OCI-LY7 (cell line): Measurements from ENCODE around the gene C11orf54. TPM values are rescaled to one million over a fixed set of nuclear protein-coding genes. Genes with fewer than 3 reads are reported as not detected.

Experiments
- BruUV-seq: library from RNA; stranded (reverse); fragments of 400-500 nt; replicated peaks from 2 replicates; lab custom pipeline; 2021; lab: Mats Ljungman, UMichigan
- CTCF ChIA-PET: fragments of 300-600 bp; sonication (Branson Sonifier 250); formaldehyde crosslinking; loops from one replicate; lab custom pipeline; 2022; ENCODE audit warnings: antibody characterized with exemption; ENCODE audit not compliant: unreplicated experiment; lab: Charles Lee
- POLR2A ChIA-PET: fragments of 300-600 bp; sonication (Branson Sonifier 250); formaldehyde crosslinking; loops from one replicate; lab custom pipeline; 2022; ENCODE audit warnings: antibody characterized with exemption; lab: Charles Lee
- DNase-seq: peaks from one replicate; pipeline ENCODE4 v3.0.0-alpha.2; 2015; ENCODE audit warnings: low spot score
- H2AFZ ChIP-seq: fragments of 200-600 bp; sonication (generic), shearing (Covaris generic); 2 replicates; pipeline ENCODE4 v1.6.1; 2014; ENCODE audit warnings: mild to moderate bottlenecking, antibody characterized with exemption, low read length, moderate library complexity
- H3K27ac ChIP-seq: fragments of 200-600 bp; sonication (generic); 2 replicates; pipeline ENCODE4 v1.5.1; 2014; ENCODE audit warnings: mixed run types, low read depth, mild to moderate bottlenecking, moderate library complexity, low read length, inconsistent platforms; ENCODE audit not compliant: poor library complexity, severe bottlenecking
- H3K36me3 ChIP-seq: fragments of 200-600 bp; sonication (generic); 2 replicates; pipeline ENCODE4 v1.6.1; 2014; ENCODE audit warnings: mild to moderate bottlenecking, antibody characterized with exemption, low read length, moderate library complexity, mixed read lengths; ENCODE audit not compliant: insufficient read depth
- H3K4me1 ChIP-seq: fragments of 200-600 bp; sonication (generic); 2 replicates; pipeline ENCODE4 v1.5.1; 2014; ENCODE audit warnings: mild to moderate bottlenecking, low read length; ENCODE audit not compliant: insufficient read depth, poor library complexity, severe bottlenecking
- H3K4me2 ChIP-seq: fragments of 200-600 bp; sonication (generic); 2 replicates; pipeline ENCODE4 v1.6.1; 2014; ENCODE audit warnings: mild to moderate bottlenecking, low read length
- H3K4me3 ChIP-seq: fragments of 200-600 bp; sonication (generic); 2 replicates; pipeline ENCODE4 v1.5.1; 2014; ENCODE audit warnings: mild to moderate bottlenecking, low read depth, low read length; ENCODE audit not compliant: poor library complexity, severe bottlenecking
- H3K79me2 ChIP-seq: fragments of 200-600 bp; sonication (generic); 2 replicates; pipeline ENCODE4 v1.6.1; 2016; ENCODE audit warnings: low read depth, mild to moderate bottlenecking, low read length, moderate library complexity, mixed read lengths; ENCODE audit not compliant: insufficient read depth
- H3K9me2 ChIP-seq: fragments of 200-600 bp; sonication (generic); 2 replicates; pipeline ENCODE4 v1.6.1; 2016; ENCODE audit warnings: mild to moderate bottlenecking, low read length, mixed read lengths; ENCODE audit not compliant: insufficient read depth
- H3K9me3 ChIP-seq: fragments of 200-600 bp; sonication (generic); 2 replicates; pipeline ENCODE4 v1.6.1; 2014; ENCODE audit warnings: mild to moderate bottlenecking, mixed run types, low read length, mixed read lengths
- H4K20me1 ChIP-seq: fragments of 200-600 bp; sonication (generic); 2 replicates; pipeline ENCODE4 v1.6.1; 2014; ENCODE audit warnings: mild to moderate bottlenecking, antibody characterized with exemption, low read length, moderate library complexity, mixed read lengths; ENCODE audit not compliant: insufficient read depth
- CTCF ChIP-seq: fragments of 200-600 bp; sonication (generic); conservative IDR thresholded peaks from 2 replicates; pipeline ENCODE4 v1.5.1; 2014; ENCODE audit warnings: mild to moderate bottlenecking, antibody characterized with exemption, low read length, moderate library complexity, mixed read lengths
- EZH2phosphoT487 ChIP-seq: fragments of 200-600 bp; sonication (generic); IDR thresholded peaks from 2 replicates; pipeline ENCODE4 v1.6.1; 2018; ENCODE audit warnings: low read depth, borderline replicate concordance, mild to moderate bottlenecking, mixed run types, antibody characterized with exemption, low read length, moderate library complexity, mixed read lengths
- intact Hi-C: fragments of 100-400 bp; cut with micrococcal nuclease; formaldehyde crosslinking; loops from one replicate; pipeline ENCODE4 v1.10.0; 2022; ENCODE audit not compliant: unreplicated experiment
- total RNA-seq, 2 experiments: library from RNA; depleted of rRNA in 1 of 2; stranded (reverse); fragments of >200 nt in 1 of 2; shearing (Covaris generic) in 1 of 2; gene quantifications; 2 replicates each; pipeline ENCODE4 v1.2.3, GENCODE V29; 2014 to 2022

C11orf54 gene
- total RNA-seq, 2 experiments from 2014 or later = 29.5 to 35.5 TPM

- CTCF ChIA-PET = no interaction called here
- no peak overlapping the region for H3K4me3 ChIP-seq
- no peak for DNase-seq
These were observed 46.9 kb upstream of the C11orf54 start for GRCh38 chr11:93694557-93694956.

GRCh38 chr11:93697611-93698010, 43.9 kb upstream of the C11orf54 start:
- no peaks in the 10 kb centered on the region for H3K9me2 ChIP-seq
- H3K79me2 ChIP-seq = no peaks in the 10 kb centered on the region
- H3K4me3 ChIP-seq = no peak overlapping the region
- H3K4me2 ChIP-seq = no peak overlapping the region
- H3K36me3 ChIP-seq = peaks cover 97% of the 10 kb centered on the region
- DNase-seq = no peak
- H3K27ac ChIP-seq = no peak overlapping the region
- intact Hi-C loops = no loop called here
- no TSS peak for BruUV-seq
- no peak overlapping the region for H2AFZ ChIP-seq
- ChIA-PET CTCF (no interaction called here), POLR2A (interaction anchor here (0.5 kb wide), 1 partner anchor 858 kb away, joined by 3 read pairs; no protein-coding TSS in a partner anchor)
- H3K9me3 ChIP-seq = no peaks in the 10 kb centered on the region
- no peak for TF ChIP-seq CTCF
- no peak for TF ChIP-seq EZH2phosphoT487
- H4K20me1 ChIP-seq = no peaks in the 10 kb centered on the region
- H3K4me1 ChIP-seq = no peaks in the 10 kb centered on the region

More at GRCh38 chr11:93694557-93694956, 46.9 kb upstream of the C11orf54 start:
- no TSS peak for BruUV-seq
- Histone ChIP-seq H2AFZ (no peak overlapping the region), H3K9me2 (no peaks in the 10 kb centered on the region), H4K20me1 (no peaks in the 10 kb centered on the region), H3K79me2 (no peaks in the 10 kb centered on the region), H3K27ac (no peak overlapping the region), H3K36me3 (peaks cover 95% of the 10 kb centered on the region), H3K4me2 (no peak overlapping the region), H3K4me1 (no peaks in the 10 kb centered on the region), H3K9me3 (no peaks in the 10 kb centered on the region)
- POLR2A ChIA-PET = interaction anchor here (1.4 kb wide), 1 partner anchor 15 kb away, joined by 3 read pairs; no protein-coding TSS in a partner anchor
- intact Hi-C loops = no loop called here
- TF ChIP-seq EZH2phosphoT487 (no peak), CTCF (no peak)

- H3K9me2 ChIP-seq = no peaks in the 10 kb centered on the region
- H2AFZ ChIP-seq = no peak overlapping the region
- no peak for TF ChIP-seq EZH2phosphoT487
- TF ChIP-seq CTCF = no peak
- ChIA-PET CTCF (no interaction called here), POLR2A (interaction anchor here (0.6 to 0.8 kb wide), 3 partner anchors 19 to 923 kb away, joined by 3 to 5 read pairs (median 4); no protein-coding TSS in a partner anchor)
- BruUV-seq = no TSS peak
- peaks cover 100% of the 10 kb centered on the region for H3K36me3 ChIP-seq
- H3K4me3 ChIP-seq = no peak overlapping the region
- no peak overlapping the region for H3K4me2 ChIP-seq
- no peaks in the 10 kb centered on the region for H3K9me3 ChIP-seq
- H4K20me1 ChIP-seq = no peaks in the 10 kb centered on the region
- H3K4me1 ChIP-seq = no peaks in the 10 kb centered on the region
- no peak overlapping the region for H3K27ac ChIP-seq
- no peaks in the 10 kb centered on the region for H3K79me2 ChIP-seq
- intact Hi-C loops = no loop called here
- no peak for DNase-seq
These were observed 40.6 kb upstream of the C11orf54 start for GRCh38 chr11:93700830-93701229.
